HepG2 (cell line): ENCODE results near the gene SHISA9. TPM values are rescaled to one million over a fixed set of nuclear protein-coding genes. Genes with fewer than 3 reads are reported as not detected.

Experiments
- ATAC-seq: fragments of 200-7000 bp; cut with Tn5 transposase; 3 replicates; pipeline ENCODE4 v1.9.1; 2020; ENCODE audit warnings: mild to moderate bottlenecking, moderate library complexity
- BruUV-seq: library from RNA; stranded (reverse); fragments of 400-500 nt; replicated peaks from 2 replicates; lab custom pipeline; 2021; lab: Mats Ljungman, UMichigan
- CTCF ChIA-PET: fragments of 300-600 bp; formaldehyde crosslinking; extraction: SDS; loops from one replicate; lab custom pipeline; 2021; ENCODE audit warnings: low total read pairs, inconsistent platforms, low intra/inter-chr PET ratio; lab: Yijun Ruan, JAX
- POLR2A ChIA-PET: fragments of 350-600 bp; sonication (Branson Sonifier 250); formaldehyde crosslinking; loops from one replicate; lab custom pipeline; 2020; ENCODE audit warnings: antibody characterized with exemption, inconsistent platforms; lab: Yijun Ruan, JAX
- DNase-seq: peaks from one replicate; pipeline ENCODE4 v3.0.0-alpha.2; 2015; ENCODE audit warnings: low spot score
- FAIRE-seq: peaks from 3 replicates; lab custom pipeline; 2011; peaks lifted over from hg19 to GRCh38; lab: Jason Lieb, UNC
- H2AFZ ChIP-seq: one replicate; pipeline ENCODE4 v1.6.1; 2011; ENCODE audit warnings: low read length, inconsistent platforms
- H3K27ac ChIP-seq: fragments of 300-600 bp; 3 replicates; pipeline ENCODE4 v1.8.0; 2011; ENCODE audit warnings: mixed run types, mild to moderate bottlenecking, mixed read lengths, low read length, inconsistent platforms; ENCODE audit not compliant: insufficient read depth; ENCODE audit errors: extremely low read length
- H3K27me3 ChIP-seq, 2 experiments: fragments of 200-600 bp in 1 of 2; 2 replicates in 1 of 2; 3 replicates in 1 of 2; pipeline versions ENCODE4 v1.6.0 to v1.8.0; 2011; ENCODE audit warnings: low read length in 2 of 2, mild to moderate bottlenecking in 2 of 2, moderate library complexity in 2 of 2, inconsistent platforms in 1 of 2; ENCODE audit not compliant: insufficient read depth in 2 of 2, control insufficient read depth in 1 of 2
- H3K36me3 ChIP-seq, 2 experiments: fragments of 200-600 bp in 1 of 2; replicated peaks in 1 of 2; 2 replicates in 1 of 2; 3 replicates in 1 of 2; pipeline versions ENCODE4 v1.5.1 to v1.8.0; 2011; ENCODE audit warnings: low read length in 2 of 2, inconsistent platforms in 1 of 2; ENCODE audit not compliant: insufficient read depth in 2 of 2, control insufficient read depth in 1 of 2
- H3K4me1 ChIP-seq: 2 replicates; pipeline ENCODE4 v1.5.1; 2012; ENCODE audit warnings: low read length, inconsistent platforms; ENCODE audit not compliant: insufficient read depth
- H3K4me2 ChIP-seq: 2 replicates; pipeline ENCODE4 v1.6.0; 2011; ENCODE audit warnings: low read depth, low read length, inconsistent platforms
- H3K4me3 ChIP-seq, 3 experiments: fragments of 200-600 bp in 1 of 3; sonication (generic), shearing (Covaris generic) in 1 of 3; replicated peaks in 1 of 3; 2 replicates each; pipeline ENCODE4 v1.5.1; 2011 to 2016; ENCODE audit warnings: low read length in 3 of 3, inconsistent platforms in 2 of 3, low read depth in 2 of 3, mild to moderate bottlenecking in 2 of 3, control low read depth in 1 of 3, mixed read lengths in 1 of 3; ENCODE audit not compliant: insufficient read depth in 1 of 3
- H3K79me2 ChIP-seq: one replicate; pipeline ENCODE4 v1.6.1; 2011; ENCODE audit warnings: low read length, inconsistent platforms; ENCODE audit not compliant: insufficient read depth
- H3K9ac ChIP-seq: 2 replicates; pipeline ENCODE4 v1.6.0; 2011; ENCODE audit warnings: mild to moderate bottlenecking, low read depth, low read length, inconsistent platforms; ENCODE audit not compliant: insufficient read depth
- H3K9me3 ChIP-seq: 2 replicates; pipeline ENCODE4 v1.5.1; 2012; ENCODE audit warnings: mild to moderate bottlenecking, low read length
- H4K20me1 ChIP-seq: 2 replicates; pipeline ENCODE4 v1.6.0; 2011; ENCODE audit warnings: inconsistent platforms, mild to moderate bottlenecking, low read length, moderate library complexity; ENCODE audit not compliant: insufficient read depth
- FOXP1 ChIP-seq, 2 experiments: fragments of 450-650 bp in 1 of 2; IDR thresholded peaks; 2 replicates each; pipeline ENCODE4 v1.6.1; 2017 to 2018; ENCODE audit warnings: antibody characterized with exemption in 1 of 2
- HIVEP1 ChIP-seq: sonication (generic); formaldehyde crosslinking; IDR thresholded peaks from 2 replicates; pipeline ENCODE4 v1.4.0; 2020; ENCODE audit warnings: mild to moderate bottlenecking, missing genetic modification reagents
- HNRNPLL ChIP-seq: fragments of 200-400 bp; formaldehyde crosslinking; IDR thresholded peaks from 2 replicates; pipeline ENCODE4 v1.6.1; 2017; ENCODE audit warnings: mild to moderate bottlenecking, low read depth, low read length; ENCODE audit not compliant: poor library complexity, severe bottlenecking
- KLF11 ChIP-seq: IDR thresholded peaks from 2 replicates; pipeline ENCODE4 v1.6.1; 2016; ENCODE audit warnings: missing compliant biosample characterization
- RBM39 ChIP-seq: fragments of 200-400 bp; formaldehyde crosslinking; IDR thresholded peaks from one replicate; pipeline ENCODE4 v1.6.1; 2018; ENCODE audit warnings: antibody characterized with exemption, mild to moderate bottlenecking, low read depth, low read length; ENCODE audit not compliant: poor library complexity, severe bottlenecking
- RFXANK ChIP-seq: IDR thresholded peaks from 2 replicates; pipeline ENCODE4 v1.6.1; 2016
- SALL1 ChIP-seq: sonication (generic); formaldehyde crosslinking; IDR thresholded peaks from 2 replicates; pipeline ENCODE4 v1.8.0; 2022; ENCODE audit warnings: mild to moderate bottlenecking, missing genetic modification reagents
- SMAD1 ChIP-seq: sonication (generic); formaldehyde crosslinking; IDR thresholded peaks from 2 replicates; pipeline ENCODE4 v1.4.0; 2020; ENCODE audit warnings: missing genetic modification reagents, low read depth, mild to moderate bottlenecking, borderline replicate concordance
- SP5 ChIP-seq: IDR thresholded peaks from 2 replicates; pipeline ENCODE4 v1.6.1; 2016; ENCODE audit warnings: low read depth, borderline replicate concordance
- SPEN ChIP-seq: sonication (generic); formaldehyde crosslinking; IDR thresholded peaks from 2 replicates; pipeline ENCODE4 v1.5.1; 2020; ENCODE audit warnings: low read depth, mild to moderate bottlenecking, missing genetic modification reagents
- ZFP41 ChIP-seq: sonication (generic); formaldehyde crosslinking; IDR thresholded peaks from 2 replicates; pipeline ENCODE4 v1.4.0; 2020; ENCODE audit warnings: mild to moderate bottlenecking, missing genetic modification reagents, borderline replicate concordance
- ZNF441 ChIP-seq: sonication (generic); formaldehyde crosslinking; IDR thresholded peaks from 2 replicates; pipeline ENCODE4 v1.7.0; 2021; ENCODE audit warnings: missing genetic modification reagents, borderline replicate concordance
- ZNF501 ChIP-seq: sonication (generic); formaldehyde crosslinking; IDR thresholded peaks from 2 replicates; pipeline ENCODE4 v1.5.1; 2020; ENCODE audit warnings: mild to moderate bottlenecking, moderate library complexity, missing genetic modification reagents
- WGBS: methylation state at CpG from one replicate; pipeline ENCODE4 v1.1.6; 2017; ENCODE audit warnings: low lambda C conversion rate; 5-methylcytosine and 5-hydroxymethylcytosine counted together
- in situ Hi-C: cut with HindIII; loops from 2 replicates; pipeline ENCODE4 v1.10.0; 2017; ENCODE audit warnings: low pct_unique_long_range_greater_than_20kb; ENCODE audit not compliant: extremely low pct_ligation_motif_present
- intact Hi-C: fragments of 100-400 bp; cut with micrococcal nuclease; formaldehyde crosslinking; loops from one replicate; pipeline ENCODE4 v1.10.0; 2022; ENCODE audit not compliant: unreplicated experiment
- polyA plus RNA-seq, 8 experiments: library from polyadenylated mRNA; depleted of rRNA in 3 of 8; stranded (reverse) in 7 of 8; unstranded in 1 of 8; fragments of >200 nt; fragmentation: Illumina TruSeq in 4 of 8; extraction: Trizol in 4 of 8; gene quantifications; 2 replicates each; pipeline versions ENCODE4 v1.2.1 to v1.2.3, GENCODE V29; 2011 to 2016; ENCODE audit warnings: low read depth in 4 of 8, missing spikeins in 1 of 8, mixed read lengths in 1 of 8; ENCODE audit not compliant: insufficient read depth in 1 of 8
- total RNA-seq, 5 experiments: library from RNA; depleted of rRNA; stranded (reverse); fragments of >200 nt; fragmentation: Illumina TruSeq; extraction: Trizol; gene quantifications; 2 replicates each; pipeline ENCODE4 v1.2.3, GENCODE V29; 2016; ENCODE audit warnings: low read depth in 1 of 5
- TF ChIP-seq, protein P1 (sequence below): sonication (generic); formaldehyde crosslinking; IDR thresholded peaks from 2 replicates; pipeline ENCODE4 v1.8.1; 2023; ENCODE audit warnings: mild to moderate bottlenecking, missing genetic modification reagents
- TF ChIP-seq, protein P2 (sequence below): IDR thresholded peaks from 2 replicates; pipeline ENCODE4 v1.6.1; 2016; ENCODE audit warnings: missing biosample characterization, missing genetic modification reagents, low read depth
- TF ChIP-seq, protein P3 (sequence below): sonication (generic); formaldehyde crosslinking; IDR thresholded peaks from 2 replicates; pipeline ENCODE4 v1.5.0; 2020; ENCODE audit warnings: missing genetic modification reagents
- TF ChIP-seq, protein P4 (sequence below): sonication (generic); formaldehyde crosslinking; IDR thresholded peaks from 2 replicates; pipeline ENCODE4 v1.4.0; 2020; ENCODE audit warnings: mild to moderate bottlenecking, low read depth, missing genetic modification reagents

The SHISA9 gene
- total and polyA plus RNA-seq, 2 of the 13 experiments (the other 11 are each of a cell fraction or from before 2014, with no cell fraction given) = 0.01 TPM; not detected in 1

DNA sequence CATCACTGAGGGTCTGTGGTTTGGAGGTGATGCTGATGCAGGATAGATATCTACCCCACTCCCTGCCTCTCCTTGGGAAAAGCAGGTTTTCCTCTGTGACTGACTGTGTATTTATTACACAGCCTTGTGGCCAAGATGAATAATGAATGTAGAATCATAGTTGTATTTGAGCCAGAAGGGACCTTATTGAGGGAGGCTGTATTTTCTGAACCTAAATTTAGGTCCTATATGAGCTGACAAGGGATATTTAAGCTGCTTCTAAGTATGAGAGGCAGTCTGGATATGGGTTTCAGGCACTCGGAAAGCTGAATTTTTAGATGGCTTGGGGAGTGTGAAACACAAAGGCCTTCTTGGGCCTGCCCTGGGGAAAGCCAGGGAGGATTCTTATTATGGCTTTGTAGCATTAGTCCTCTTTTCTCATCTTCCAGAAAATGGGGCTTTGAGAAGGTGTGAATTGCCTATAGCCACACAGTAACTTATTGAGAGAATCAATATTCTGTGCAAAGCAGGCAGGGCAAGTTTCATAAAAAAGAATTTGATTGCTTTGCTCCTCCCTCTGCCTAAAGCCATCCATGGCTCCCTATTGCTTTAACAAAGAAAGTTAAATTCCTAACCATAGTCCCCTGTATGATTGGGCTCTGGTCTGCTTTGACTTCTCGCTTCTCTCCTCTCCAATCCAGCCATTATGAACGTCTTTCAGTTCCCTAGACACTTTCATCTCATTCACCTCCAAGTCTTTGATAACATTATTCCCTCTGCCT lies 144.8 kb downstream of the SHISA9 start:
- H3K36me3 ChIP-seq = no peaks in the 10 kb centered on the region
- under 1% methylated on average over 3 of the region's 3 CpGs for WGBS
- no peaks in the 10 kb centered on the region for H3K79me2 ChIP-seq

More for the DNA sequence above, 144.8 kb downstream of the SHISA9 start:
- intact Hi-C loops = no loop called here
- TF ChIP-seq, protein P1, sequence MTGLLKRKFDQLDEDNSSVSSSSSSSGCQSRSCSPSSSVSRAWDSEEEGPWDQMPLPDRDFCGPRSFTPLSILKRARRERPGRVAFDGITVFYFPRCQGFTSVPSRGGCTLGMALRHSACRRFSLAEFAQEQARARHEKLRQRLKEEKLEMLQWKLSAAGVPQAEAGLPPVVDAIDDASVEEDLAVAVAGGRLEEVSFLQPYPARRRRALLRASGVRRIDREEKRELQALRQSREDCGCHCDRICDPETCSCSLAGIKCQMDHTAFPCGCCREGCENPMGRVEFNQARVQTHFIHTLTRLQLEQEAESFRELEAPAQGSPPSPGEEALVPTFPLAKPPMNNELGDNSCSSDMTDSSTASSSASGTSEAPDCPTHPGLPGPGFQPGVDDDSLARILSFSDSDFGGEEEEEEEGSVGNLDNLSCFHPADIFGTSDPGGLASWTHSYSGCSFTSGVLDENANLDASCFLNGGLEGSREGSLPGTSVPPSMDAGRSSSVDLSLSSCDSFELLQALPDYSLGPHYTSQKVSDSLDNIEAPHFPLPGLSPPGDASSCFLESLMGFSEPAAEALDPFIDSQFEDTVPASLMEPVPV (CRISPR knock-in tag) = no peak
- no peak for TF ChIP-seq KLF11 (CRISPR knock-in tag)
- TF ChIP-seq, protein P2, sequence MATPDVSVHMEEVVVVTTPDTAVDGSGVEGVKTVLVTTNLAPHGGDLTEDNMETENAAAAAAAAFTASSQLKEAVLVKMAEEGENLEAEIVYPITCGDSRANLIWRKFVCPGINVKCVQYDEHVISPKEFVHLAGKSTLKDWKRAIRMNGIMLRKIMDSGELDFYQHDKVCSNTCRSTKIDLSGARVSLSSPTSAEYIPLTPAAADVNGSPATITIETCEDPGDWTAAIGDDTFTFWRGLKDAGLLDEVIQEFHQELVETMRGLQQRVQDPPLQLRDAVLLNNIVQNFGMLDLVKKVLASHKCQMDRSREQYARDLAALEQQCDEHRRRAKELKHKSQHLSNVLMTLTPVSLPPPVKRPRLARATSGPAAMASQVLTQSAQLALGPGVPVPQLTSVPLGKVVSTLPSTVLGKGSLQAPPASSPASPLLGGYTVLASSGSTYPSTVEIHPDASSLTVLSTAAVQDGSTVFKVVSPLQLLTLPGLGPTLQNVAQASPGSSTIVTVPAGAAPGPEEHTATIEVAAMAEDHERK (CRISPR knock-in tag) = no peak
- no peak for TF ChIP-seq SPEN
- no peak for TF ChIP-seq ZNF441 (CRISPR knock-in tag)
- no peak for TF ChIP-seq FOXP1 (IDR thresholded peaks at IDR 0.05)
- no peak for TF ChIP-seq FOXP1 (CRISPR knock-in tag; IDR thresholded peaks at IDR 0.05)
- no peak for TF ChIP-seq SMAD1 (CRISPR knock-in tag)
- TF ChIP-seq, protein P3, sequence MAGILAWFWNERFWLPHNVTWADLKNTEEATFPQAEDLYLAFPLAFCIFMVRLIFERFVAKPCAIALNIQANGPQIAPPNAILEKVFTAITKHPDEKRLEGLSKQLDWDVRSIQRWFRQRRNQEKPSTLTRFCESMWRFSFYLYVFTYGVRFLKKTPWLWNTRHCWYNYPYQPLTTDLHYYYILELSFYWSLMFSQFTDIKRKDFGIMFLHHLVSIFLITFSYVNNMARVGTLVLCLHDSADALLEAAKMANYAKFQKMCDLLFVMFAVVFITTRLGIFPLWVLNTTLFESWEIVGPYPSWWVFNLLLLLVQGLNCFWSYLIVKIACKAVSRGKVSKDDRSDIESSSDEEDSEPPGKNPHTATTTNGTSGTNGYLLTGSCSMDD (CRISPR knock-in tag) = no peak
- TF ChIP-seq ZNF501 (CRISPR knock-in tag) = no peak
- TF ChIP-seq RBM39 = no peak
- TF ChIP-seq RFXANK (CRISPR knock-in tag) = no peak
- TF ChIP-seq, protein P4, sequence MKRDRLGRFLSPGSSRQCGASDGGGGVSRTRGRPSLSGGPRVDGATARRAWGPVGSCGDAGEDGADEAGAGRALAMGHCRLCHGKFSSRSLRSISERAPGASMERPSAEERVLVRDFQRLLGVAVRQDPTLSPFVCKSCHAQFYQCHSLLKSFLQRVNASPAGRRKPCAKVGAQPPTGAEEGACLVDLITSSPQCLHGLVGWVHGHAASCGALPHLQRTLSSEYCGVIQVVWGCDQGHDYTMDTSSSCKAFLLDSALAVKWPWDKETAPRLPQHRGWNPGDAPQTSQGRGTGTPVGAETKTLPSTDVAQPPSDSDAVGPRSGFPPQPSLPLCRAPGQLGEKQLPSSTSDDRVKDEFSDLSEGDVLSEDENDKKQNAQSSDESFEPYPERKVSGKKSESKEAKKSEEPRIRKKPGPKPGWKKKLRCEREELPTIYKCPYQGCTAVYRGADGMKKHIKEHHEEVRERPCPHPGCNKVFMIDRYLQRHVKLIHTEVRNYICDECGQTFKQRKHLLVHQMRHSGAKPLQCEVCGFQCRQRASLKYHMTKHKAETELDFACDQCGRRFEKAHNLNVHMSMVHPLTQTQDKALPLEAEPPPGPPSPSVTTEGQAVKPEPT (CRISPR knock-in tag) = no peak
- TF ChIP-seq SP5 = no peak
- no peak for TF ChIP-seq ZFP41 (CRISPR knock-in tag)
- TF ChIP-seq HIVEP1 (CRISPR knock-in tag) = no peak
- TF ChIP-seq HNRNPLL = no peak
- no peak for TF ChIP-seq SALL1 (CRISPR knock-in tag)
- TF ChIP-seq, all 625 proteins: peak for 0
- Histone ChIP-seq H3K4me3 (no peak overlapping the region), H3K4me1 (no peaks in the 10 kb centered on the region), H4K20me1 (no peaks in the 10 kb centered on the region), H2AFZ (no peak overlapping the region), H3K27me3 (no peaks in the 10 kb centered on the region), H3K27ac (no peak overlapping the region), H3K9ac (no peak overlapping the region), H3K9me3 (peaks cover 12% of the 10 kb centered on the region), H3K4me2 (no peak overlapping the region)
- DNase-seq = no peak
- no peak for FAIRE-seq
- no TSS peak for BruUV-seq
- CTCF ChIA-PET = no interaction called here
- POLR2A ChIA-PET = no interaction called here
- in situ Hi-C loops = no loop called here
- ATAC-seq = no peak
